Ascending aorta (tissue), 2 donors: ENCODE measurements around the gene PLA2G2A. TPM values are rescaled to one million over a fixed set of nuclear protein-coding genes. Genes with fewer than 3 reads are reported as not detected.
"Not testable (repeated sequence)": the region's sequence is repeated elsewhere in the genome, so short reads cannot be mapped to it uniquely, and the experiment has no call there.

Experiments used
- DNase-seq, 2 donors: peaks; one replicate each; pipeline ENCODE4 v3.0.0-alpha.2; 2019; ENCODE audit warnings: low spot score in 2 of 2
- H3K27ac ChIP-seq, 2 donors: fragments of 200-600 bp; sonication (generic); one replicate each; pipeline ENCODE4 v1.5.1; 2016 to 2017; ENCODE audit warnings: mild to moderate bottlenecking in 1 of 2
- H3K27me3 ChIP-seq: fragments of 200-600 bp; sonication (generic); one replicate; pipeline ENCODE4 v1.5.1; 2017
- H3K36me3 ChIP-seq, 2 donors: fragments of 200-600 bp; sonication (generic); one replicate each; pipeline ENCODE4 v1.5.1; 2016
- H3K4me1 ChIP-seq, 2 donors: fragments of 200-600 bp; sonication (generic); one replicate each; pipeline ENCODE4 v1.5.1; 2016 to 2017; ENCODE audit warnings: mild to moderate bottlenecking in 1 of 2
- H3K4me3 ChIP-seq, 2 donors: fragments of 200-600 bp; sonication (generic); one replicate each; pipeline ENCODE4 v1.5.1; 2016 to 2017; ENCODE audit warnings: mild to moderate bottlenecking in 1 of 2
- H3K9me3 ChIP-seq, 2 donors: fragments of 200-600 bp; sonication (generic); one replicate each; pipeline ENCODE4 v1.5.1; 2016
- CTCF ChIP-seq, 3 experiments: fragments of 200-600 bp in 2 of 3; fragments of 450-650 bp in 1 of 3; sonication (generic) in 2 of 3; IDR thresholded peaks; one replicate each; pipeline ENCODE4 v1.5.1; 2016 to 2019; ENCODE audit warnings: antibody characterized with exemption in 3 of 3, mild to moderate bottlenecking in 1 of 3, moderate library complexity in 1 of 3
- intact Hi-C: fragments of 100-400 bp; cut with DNase I; formaldehyde crosslinking; loops from one replicate; pipeline ENCODE4 v1.15.1; 2023
- total RNA-seq: library from RNA; depleted of rRNA; stranded (reverse); fragments of >200 nt; gene quantifications from one replicate; pipeline ENCODE4 v1.1.0, GENCODE V29; 2016

PLA2G2A gene
- total RNA-seq, 1 donor from 2014 or later: 761 TPM

- no peaks in the 10 kb centered on the region for H3K9me3 ChIP-seq
- no peak overlapping the region for H3K27ac ChIP-seq
- no peaks in the 10 kb centered on the region for H3K36me3 ChIP-seq
- no peak for TF ChIP-seq CTCF (IDR thresholded peaks at IDR 0.05)
- no peaks in the 10 kb centered on the region for H3K4me1 ChIP-seq
- no peak for DNase-seq
- H3K27me3 ChIP-seq: no peaks in the 10 kb centered on the region
- intact Hi-C loops: no loop called here
- H3K4me3 ChIP-seq: no peak overlapping the region
Observed at GRCh38 chr1:19987719-19988118, 8.3 kb upstream of the PLA2G2A start.

GRCh38 chr1:19984409-19985016 is 5.1 kb upstream of the PLA2G2A start:
- H3K9me3 ChIP-seq, H3K4me1 ChIP-seq, intact Hi-C loops, DNase-seq, H3K36me3 ChIP-seq, H3K4me3 ChIP-seq, H3K27me3 ChIP-seq, H3K27ac ChIP-seq: not testable (repeated sequence)

GRCh38 chr1:19981507-19982312 is 2.3 kb upstream of the PLA2G2A start:
- no peak for TF ChIP-seq CTCF (IDR thresholded peaks at IDR 0.05)
- H3K36me3 ChIP-seq: no peaks in the 10 kb centered on the region
- no peak overlapping the region for H3K27ac ChIP-seq
- no peaks in the 10 kb centered on the region for H3K4me1 ChIP-seq
- H3K4me3 ChIP-seq: no peak overlapping the region
- intact Hi-C loops: no loop called here
- DNase-seq: no peak
- H3K27me3 ChIP-seq: no peaks in the 10 kb centered on the region
- no peaks in the 10 kb centered on the region for H3K9me3 ChIP-seq

- H3K9me3 ChIP-seq: no peaks in the 10 kb centered on the region
- intact Hi-C loops: no loop called here
- no peaks in the 10 kb centered on the region for H3K27me3 ChIP-seq
- H3K36me3 ChIP-seq: no peaks in the 10 kb centered on the region
- no peaks in the 10 kb centered on the region for H3K4me1 ChIP-seq
- no peak for TF ChIP-seq CTCF (IDR thresholded peaks at IDR 0.05)
- no peak for DNase-seq
- no peak overlapping the region for H3K27ac ChIP-seq
- H3K4me3 ChIP-seq: no peak overlapping the region
Observed at GRCh38 chr1:19981170-19981506, 1.7 kb upstream of the PLA2G2A start.

GRCh38 chr1:19980314-19980713 is 896 bp upstream of the PLA2G2A start:
- no peaks in the 10 kb centered on the region for H3K36me3 ChIP-seq
- no peaks in the 10 kb centered on the region for H3K4me1 ChIP-seq
- no peak overlapping the region for H3K27ac ChIP-seq
- no peak for DNase-seq
- H3K9me3 ChIP-seq: no peaks in the 10 kb centered on the region
- intact Hi-C loops: no loop called here
- no peaks in the 10 kb centered on the region for H3K27me3 ChIP-seq
- no peak overlapping the region for H3K4me3 ChIP-seq
- no peak for TF ChIP-seq CTCF (IDR thresholded peaks at IDR 0.05)

- Histone ChIP-seq H3K9me3 (no peaks in the 10 kb centered on the region), H3K27ac (no peak overlapping the region), H3K4me3 (no peak overlapping the region), H3K27me3 (no peaks in the 10 kb centered on the region), H3K36me3 (no peaks in the 10 kb centered on the region), H3K4me1 (no peaks in the 10 kb centered on the region)
- DNase-seq: no peak
- TF ChIP-seq CTCF (IDR thresholded peaks at IDR 0.05): no peak
- intact Hi-C loops: no loop called here
Observed at GRCh38 chr1:19978143-19978542, 1.3 kb downstream of the PLA2G2A start.
